ENCODE measurements around the gene XRCC5. TPM values are rescaled to one million over a fixed set of nuclear protein-coding genes. Genes with fewer than 3 reads are reported as not detected.

Gene XRCC5
- total RNA-seq, 1 experiment from 2014 or later: 618 TPM

DNA sequence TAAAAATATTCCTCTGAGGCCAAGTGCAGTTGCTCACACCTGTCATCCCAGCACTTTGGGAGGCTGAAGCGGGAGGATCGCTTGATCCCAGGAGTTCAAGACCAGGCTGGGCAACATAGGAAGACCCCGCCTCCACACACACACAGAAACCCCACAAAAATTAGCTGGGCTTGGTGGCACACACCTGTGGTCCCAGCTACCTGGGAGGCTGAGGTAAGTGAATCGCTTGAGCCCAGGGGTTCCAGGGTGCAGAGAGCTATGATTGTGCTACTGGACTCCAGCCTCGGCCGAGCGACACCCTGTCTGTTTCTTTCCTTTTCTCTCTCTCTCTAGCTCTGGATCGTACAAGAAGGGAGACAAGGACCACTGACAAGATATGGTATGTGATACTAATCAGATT, 1.8 kb upstream of the XRCC5 start:
- H3K23ac ChIP-seq (ENCODE audit: insufficient read length, low read depth, low read length): no peak overlapping the region
- TF ChIP-seq, protein P1, sequence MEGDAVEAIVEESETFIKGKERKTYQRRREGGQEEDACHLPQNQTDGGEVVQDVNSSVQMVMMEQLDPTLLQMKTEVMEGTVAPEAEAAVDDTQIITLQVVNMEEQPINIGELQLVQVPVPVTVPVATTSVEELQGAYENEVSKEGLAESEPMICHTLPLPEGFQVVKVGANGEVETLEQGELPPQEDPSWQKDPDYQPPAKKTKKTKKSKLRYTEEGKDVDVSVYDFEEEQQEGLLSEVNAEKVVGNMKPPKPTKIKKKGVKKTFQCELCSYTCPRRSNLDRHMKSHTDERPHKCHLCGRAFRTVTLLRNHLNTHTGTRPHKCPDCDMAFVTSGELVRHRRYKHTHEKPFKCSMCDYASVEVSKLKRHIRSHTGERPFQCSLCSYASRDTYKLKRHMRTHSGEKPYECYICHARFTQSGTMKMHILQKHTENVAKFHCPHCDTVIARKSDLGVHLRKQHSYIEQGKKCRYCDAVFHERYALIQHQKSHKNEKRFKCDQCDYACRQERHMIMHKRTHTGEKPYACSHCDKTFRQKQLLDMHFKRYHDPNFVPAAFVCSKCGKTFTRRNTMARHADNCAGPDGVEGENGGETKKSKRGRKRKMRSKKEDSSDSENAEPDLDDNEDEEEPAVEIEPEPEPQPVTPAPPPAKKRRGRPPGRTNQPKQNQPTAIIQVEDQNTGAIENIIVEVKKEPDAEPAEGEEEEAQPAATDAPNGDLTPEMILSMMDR (conservative IDR thresholded peaks at IDR 0.05): no peak
- H4K91ac ChIP-seq (ENCODE audit: insufficient read length, low read depth, low read length): no peak overlapping the region
- Mint-ChIP-seq H3K36me3 (ENCODE audit: insufficient read depth in 1 of 3, low read depth in 3 of 3) (peaks cover 23 to 27% (median 23%) of the 10 kb centered on the region in 3 experiments), H3K27me3 (ENCODE audit: low read depth) (no peaks in the 10 kb centered on the region), H3K4me1 (peaks cover 32 to 38% of the 10 kb centered on the region in 2 experiments), H3K9me3 (peaks cover 0 to 3% of the 10 kb centered on the region in 2 experiments; a peak in 2 of 5 replicates), H3K27ac (peak overlapping the region in 2 of 3 experiments; percentile 88 to 91; a peak in 1 of 7 replicates), H3K4me3 (peak overlapping the region; percentile 28 to 68; a peak in 3 of 5 replicates)
- H3K79me2 ChIP-seq (ENCODE audit: insufficient read depth, low read length): peaks cover 16% of the 10 kb centered on the region; the same call in 1 of the 2 replicates
- no peak overlapping the region for H3K14ac ChIP-seq (ENCODE audit: insufficient read depth, low read length)
- H3K27me3 ChIP-seq (ENCODE audit: insufficient read depth, low read length): no peaks in the 10 kb centered on the region
- no peaks in the 10 kb centered on the region for H3K79me1 ChIP-seq (ENCODE audit: insufficient read depth, low read depth, low read length, poor library complexity, severe bottlenecking)
- no peak overlapping the region for H3K56ac ChIP-seq (ENCODE audit: insufficient read length, low read depth, low read length)
- H3K4me2 ChIP-seq (ENCODE audit: insufficient read depth, insufficient read length, low read length): peak overlapping the region; percentile 28
- no peak overlapping the region for H2BK20ac ChIP-seq (ENCODE audit: low read depth, low read length, poor library complexity, severe bottlenecking)
- no peak overlapping the region for H2BK15ac ChIP-seq (ENCODE audit: low read depth, low read length)
- H3K4ac ChIP-seq (ENCODE audit: low read depth, low read length): no peak overlapping the region
- H4K8ac ChIP-seq (replicated peaks; ENCODE audit: insufficient read length, low read depth, low read length): no peak overlapping the region
- H3K9ac ChIP-seq (ENCODE audit: extremely low read depth, insufficient read length, low read length): no peak overlapping the region
- no peak overlapping the region for H2BK5ac ChIP-seq (ENCODE audit: insufficient read length, low read length)
- H3K27ac ChIP-seq (ENCODE audit: insufficient read length, low read depth, low read length): no peak overlapping the region
- H3K23me2 ChIP-seq (ENCODE audit: insufficient read length, low read depth, low read length, poor library complexity, severe bottlenecking): peaks cover 3% of the 10 kb centered on the region
- no peaks in the 10 kb centered on the region for H4K20me1 ChIP-seq (ENCODE audit: control insufficient read depth, insufficient read depth, insufficient read length)
- H3K18ac ChIP-seq (ENCODE audit: insufficient read length, low read depth, low read length): no peak overlapping the region
- H2BK12ac ChIP-seq (ENCODE audit: insufficient read length, low read depth, low read length): no peak overlapping the region
- H2AK5ac ChIP-seq (ENCODE audit: insufficient read length, low read length): no peak overlapping the region
- no peaks in the 10 kb centered on the region for H3K9me3 ChIP-seq (ENCODE audit: control insufficient read depth, low read depth, low read length)
- H4K5ac ChIP-seq (ENCODE audit: insufficient read length, low read depth, low read length): no peak overlapping the region
- no peak for DNase-seq
- WGBS (ENCODE audit: extremely low coverage, insufficient read length, low lambda C conversion rate): no CpG with 5 or more reads among the region's 8 CpGs
- H3T11ph ChIP-seq (ENCODE audit: low read length): no peak overlapping the region
- H3K4me1 ChIP-seq (ENCODE audit: insufficient read depth, low read length): no peaks in the 10 kb centered on the region; the same call in 1 of the 2 replicates
- H2AFZ ChIP-seq (ENCODE audit: low read length): no peak overlapping the region
- H2BK120ac ChIP-seq (ENCODE audit: low read depth, low read length, poor library complexity, severe bottlenecking): no peak overlapping the region
